H1 (cell line): ENCODE results near the gene PIBF1. TPM values are rescaled to one million over a fixed set of nuclear protein-coding genes. Genes with fewer than 3 reads are reported as not detected.

Source experiments
- CTCF ChIA-PET: fragments of 300-600 bp; sonication (Branson Sonifier 250); formaldehyde crosslinking; loops from one replicate; lab custom pipeline; 2021; ENCODE audit not compliant: partially characterized antibody; lab: Charles Lee
- POLR2A ChIA-PET: fragments of 300-600 bp; sonication (Branson Sonifier 250); formaldehyde crosslinking; loops from one replicate; lab custom pipeline; 2021; ENCODE audit warnings: inconsistent platforms; ENCODE audit not compliant: partially characterized antibody; lab: Charles Lee
- DNase-seq, 2 experiments: peaks; one replicate each; pipeline versions ENCODE4 v3.0.0 to v3.0.0-alpha.2; 2010 to 2022; ENCODE audit warnings: low spot score in 2 of 2, low read depth in 1 of 2, mixed read lengths in 1 of 2
- FAIRE-seq: peaks from 2 replicates; lab custom pipeline; 2011; peaks lifted over from hg19 to GRCh38; lab: Jason Lieb, UNC
- H2AFZ ChIP-seq: 2 replicates; pipeline ENCODE4 v1.8.1; 2012; ENCODE audit warnings: low read length, inconsistent platforms
- H2AK5ac ChIP-seq: 2 replicates; pipeline ENCODE4 v1.6.1; 2013; ENCODE audit warnings: low read depth, low read length
- H2BK120ac ChIP-seq: replicated peaks from 2 replicates; pipeline ENCODE3; 2013; ENCODE audit warnings: low read depth, low read length, inconsistent platforms
- H2BK12ac ChIP-seq: 2 replicates; pipeline ENCODE4 v1.6.1; 2013; ENCODE audit warnings: low read depth, low read length
- H2BK15ac ChIP-seq: 2 replicates; pipeline ENCODE4 v1.6.1; 2013; ENCODE audit warnings: low read length
- H2BK20ac ChIP-seq: 2 replicates; pipeline ENCODE4 v1.6.1; 2013; ENCODE audit warnings: low read length
- H2BK5ac ChIP-seq: 2 replicates; pipeline ENCODE4 v1.6.1; 2013; ENCODE audit warnings: low read depth, low read length
- H3K14ac ChIP-seq: 2 replicates; pipeline ENCODE4 v1.6.1; 2013; ENCODE audit warnings: inconsistent platforms; ENCODE audit not compliant: insufficient read length
- H3K18ac ChIP-seq: 2 replicates; pipeline ENCODE4 v1.6.1; 2013; ENCODE audit warnings: low read length; ENCODE audit errors: extremely low read depth
- H3K23ac ChIP-seq: 2 replicates; pipeline ENCODE4 v1.6.1; 2013; ENCODE audit warnings: inconsistent platforms; ENCODE audit not compliant: insufficient read length
- H3K23me2 ChIP-seq: 2 replicates; pipeline ENCODE4 v1.6.1; 2013; ENCODE audit warnings: low read depth, low read length
- H3K27ac ChIP-seq: 2 replicates; pipeline ENCODE4 v1.6.1; 2011; ENCODE audit warnings: low read depth, low read length, inconsistent platforms
- H3K27me3 ChIP-seq, 4 experiments: replicated peaks in 1 of 4; 1 replicate in 1 of 4; 2 replicates in 3 of 4; pipeline versions ENCODE4 v1.6.1 to v1.8.1; 2011 to 2013; ENCODE audit warnings: low read length in 3 of 4, mild to moderate bottlenecking in 3 of 4, inconsistent platforms in 2 of 4, mixed read lengths in 2 of 4, moderate library complexity in 1 of 4; ENCODE audit not compliant: control insufficient read depth in 3 of 4, insufficient read depth in 3 of 4; ENCODE audit errors: extremely low read depth in 1 of 4
- H3K36me3 ChIP-seq, 4 experiments: 2 replicates each; pipeline versions ENCODE4 v1.6.1 to v1.8.1; 2011 to 2013; ENCODE audit warnings: mild to moderate bottlenecking in 4 of 4, low read length in 3 of 4, moderate library complexity in 2 of 4, control low read depth in 1 of 4, inconsistent platforms in 1 of 4; ENCODE audit not compliant: insufficient read depth in 4 of 4, control insufficient read depth in 2 of 4
- H3K4ac ChIP-seq: replicated peaks from 2 replicates; pipeline ENCODE3; 2013; ENCODE audit warnings: low read length, low read depth, mixed read lengths, inconsistent platforms; ENCODE audit not compliant: insufficient read length
- H3K4me1 ChIP-seq, 4 experiments: replicated peaks in 1 of 4; 1 replicate in 1 of 4; 2 replicates in 3 of 4; pipeline versions ENCODE4 v1.6.1 to v1.8.1; 2011 to 2013; ENCODE audit warnings: low read length in 3 of 4, inconsistent platforms in 2 of 4, mixed read lengths in 1 of 4; ENCODE audit not compliant: insufficient read depth in 4 of 4, control insufficient read depth in 3 of 4
- H3K4me2 ChIP-seq, 2 experiments: 2 replicates each; pipeline versions ENCODE4 v1.6.1 to v1.8.1; 2011 to 2013; ENCODE audit warnings: low read depth in 2 of 2, low read length in 2 of 2, control low read depth in 1 of 2, inconsistent platforms in 1 of 2, mild to moderate bottlenecking in 1 of 2; ENCODE audit not compliant: insufficient read depth in 1 of 2
- H3K4me3 ChIP-seq, 4 experiments: fragments of 200-600, 300-600 bp in 1 of 4; sonication (generic), shearing (Covaris generic), sonication (Bioruptor Twin) in 1 of 4; 2 replicates each; pipeline versions ENCODE4 v1.5.1 to v1.8.1; 2011 to 2016; ENCODE audit warnings: low read length in 4 of 4, low read depth in 3 of 4, control low read depth in 2 of 4, inconsistent platforms in 2 of 4, mild to moderate bottlenecking in 2 of 4, mixed read lengths in 1 of 4, moderate library complexity in 1 of 4; ENCODE audit not compliant: insufficient read depth in 2 of 4; ENCODE audit errors: extremely low read depth in 1 of 4
- H3K56ac ChIP-seq: replicated peaks from 2 replicates; pipeline ENCODE3; 2013; ENCODE audit warnings: low read depth, mild to moderate bottlenecking, mixed read lengths, low read length, inconsistent platforms; ENCODE audit not compliant: insufficient read length
- H3K79me1 ChIP-seq: 2 replicates; pipeline ENCODE4 v1.6.1; 2013; ENCODE audit warnings: low read depth, low read length, control low read depth
- H3K79me2 ChIP-seq, 2 experiments: 2 replicates each; pipeline versions ENCODE4 v1.6.1 to v1.8.1; 2012 to 2013; ENCODE audit warnings: low read length in 2 of 2, mild to moderate bottlenecking in 2 of 2, inconsistent platforms in 1 of 2; ENCODE audit not compliant: insufficient read depth in 2 of 2, control insufficient read depth in 1 of 2
- H3K9ac ChIP-seq, 4 experiments: replicated peaks in 1 of 4; 1 replicate in 1 of 4; 2 replicates in 3 of 4; pipeline versions ENCODE4 v1.6.1 to v1.8.1; 2011 to 2013; ENCODE audit warnings: low read depth in 3 of 4, low read length in 3 of 4, control low read depth in 2 of 4, mild to moderate bottlenecking in 2 of 4, moderate library complexity in 2 of 4, inconsistent platforms in 1 of 4; ENCODE audit errors: extremely low read depth in 1 of 4
- H3K9me3 ChIP-seq, 2 experiments: 2 replicates each; pipeline versions ENCODE4 v1.6.1 to v1.8.1; 2012 to 2013; ENCODE audit warnings: mild to moderate bottlenecking in 2 of 2, moderate library complexity in 2 of 2, control low read depth in 1 of 2, inconsistent platforms in 1 of 2, low read depth in 1 of 2, low read length in 1 of 2, mixed read lengths in 1 of 2; ENCODE audit not compliant: insufficient read depth in 2 of 2
- H4K20me1 ChIP-seq, 2 experiments: replicated peaks in 1 of 2; 2 replicates each; pipeline versions ENCODE3 to v1.8.1; 2011 to 2013; ENCODE audit warnings: inconsistent platforms in 2 of 2, low read length in 2 of 2, mild to moderate bottlenecking in 1 of 2; ENCODE audit not compliant: insufficient read depth in 2 of 2, control insufficient read depth in 1 of 2
- H4K5ac ChIP-seq: 2 replicates; pipeline ENCODE4 v1.6.1; 2013; ENCODE audit warnings: low read length, low read depth, mixed read lengths, inconsistent platforms; ENCODE audit not compliant: insufficient read length
- H4K8ac ChIP-seq: 2 replicates; pipeline ENCODE4 v1.8.0; 2013; ENCODE audit warnings: mild to moderate bottlenecking, moderate library complexity, low read length, inconsistent platforms; ENCODE audit not compliant: insufficient read depth; ENCODE audit errors: extremely low read depth
- H4K91ac ChIP-seq: replicated peaks from 2 replicates; pipeline ENCODE3; 2013; ENCODE audit warnings: low read length, mixed read lengths, inconsistent platforms; ENCODE audit not compliant: insufficient read length
- JUND ChIP-seq: IDR thresholded peaks from 2 replicates; pipeline ENCODE4 v1.6.1; 2011; ENCODE audit warnings: mild to moderate bottlenecking, improper control_type of control experiment, low read length
- WGBS, 2 experiments: shearing (Covaris generic) in 1 of 2; methylation state at CpG; one replicate each; pipeline versions ENCODE4 v1.1.6 to v1.1.7; 2013 to 2015; ENCODE audit warnings: low lambda C conversion rate in 2 of 2, mixed read lengths in 2 of 2, inconsistent platforms in 1 of 2, low coverage in 1 of 2, missing lambda C conversion rate in 1 of 2; ENCODE audit not compliant: insufficient replicate concordance in 2 of 2, insufficient coverage in 1 of 2, insufficient read length in 1 of 2; ENCODE audit errors: extremely low coverage in 1 of 2, missing lambda C conversion rate in 1 of 2; 5-methylcytosine and 5-hydroxymethylcytosine counted together
- polyA plus RNA-seq, 7 experiments: library from polyadenylated mRNA; depleted of rRNA in 3 of 7; stranded (reverse) in 5 of 7; unstranded in 2 of 7; fragments of >200 nt in 5 of 7; fragments of 200-250 nt in 2 of 7; gene quantifications; 1 replicate in 5 of 7; 2 replicates in 1 of 7; 4 replicates in 1 of 7; pipeline versions ENCODE4 v1.2.1 to v1.2.3, GENCODE V29; 2011 to 2013; ENCODE audit warnings: missing spikeins in 2 of 7, mixed read lengths in 2 of 7
- total RNA-seq: library from RNA; stranded (reverse); fragmentation: NEBNext Ultra II Directional; extraction: Animal tissue kit (Norgen Biotek cat#: 25700); gene quantifications from 2 replicates; pipeline ENCODE4 v1.2.1, GENCODE V29; 2021

Gene PIBF1
- total and polyA plus RNA-seq, 2 of the 8 experiments (the other 6 are each of a cell fraction or from before 2014, with no cell fraction given) = 1.1 to 13.2 TPM

- 86% methylated on average over 6 of the region's 6 CpGs; no CpG with 5 or more reads in 1 of the 2 experiments for WGBS, 2 experiments
- ChIA-PET CTCF (interaction anchor here (0.5 to 2.5 kb wide), 13 partner anchors 11 to 403 kb away, joined by 3 to 8 read pairs (median 3); partner anchors contain the start of gene KLF5), POLR2A (interaction anchor here (0.6 kb wide), 1 partner anchor 109 kb away, joined by 4 read pairs; no protein-coding TSS in a partner anchor)
- H3K36me3 ChIP-seq = no peaks in the 10 kb centered on the region
- H3K23ac ChIP-seq = no peak overlapping the region
- H3K9me3 ChIP-seq = no peaks in the 10 kb centered on the region
- H2AK5ac ChIP-seq = no peak overlapping the region
- DNase-seq = no peak
- H3K4me2 ChIP-seq = no peak overlapping the region
- H2BK5ac ChIP-seq = no peak overlapping the region
- no peak overlapping the region for H2BK20ac ChIP-seq
- no peak for FAIRE-seq
- no peaks in the 10 kb centered on the region for H3K23me2 ChIP-seq
- H2BK15ac ChIP-seq = no peak overlapping the region
- H4K20me1 ChIP-seq = no peaks in the 10 kb centered on the region
- no peak overlapping the region for H3K9ac ChIP-seq
- 0 out of 7 replicates have a peak, but pooled peaks cover 0 to 3% (median 0%) of the 10 kb centered on the region in 4 experiments for H3K4me1 ChIP-seq
- H4K5ac ChIP-seq = no peak overlapping the region
- no peak overlapping the region for H2BK12ac ChIP-seq
- no peak overlapping the region for H3K14ac ChIP-seq
- H3K4me3 ChIP-seq = no peak overlapping the region
- no peaks in the 10 kb centered on the region for H3K27me3 ChIP-seq
- no peak overlapping the region for H4K91ac ChIP-seq
- H2AFZ ChIP-seq = no peak overlapping the region
- H4K8ac ChIP-seq = no peak overlapping the region; the same call in 1 of the 2 replicates
- H2BK120ac ChIP-seq = no peak overlapping the region
- H3K56ac ChIP-seq = no peak overlapping the region
- H3K79me2 ChIP-seq = no peaks in the 10 kb centered on the region
- no peaks in the 10 kb centered on the region for H3K79me1 ChIP-seq
- H3K18ac ChIP-seq = no peak overlapping the region
- no peak overlapping the region for H3K4ac ChIP-seq
- no peak overlapping the region for H3K27ac ChIP-seq
- TF ChIP-seq JUND = no peak
Observed at GRCh38 chr13:72953391-72953965, 171.5 kb downstream of the PIBF1 start.
